GM12892 (cell line): Measurements from ENCODE around the gene NPPC.

Source experiments
- POLR2A ChIP-seq: IDR thresholded peaks from 2 replicates; pipeline ENCODE4 v1.6.1; 2011; ENCODE audit warnings: low read depth, low read length, control low read depth
- POLR2AphosphoS5 ChIP-seq: IDR thresholded peaks from 2 replicates; pipeline ENCODE4 v1.6.1; 2011; ENCODE audit warnings: low read depth, low read length, control low read depth
- TAF1 ChIP-seq: IDR thresholded peaks from 2 replicates; pipeline ENCODE4 v1.6.1; 2011; ENCODE audit warnings: low read depth, mild to moderate bottlenecking, control low read depth, low read length, borderline replicate concordance

- TF ChIP-seq POLR2AphosphoS5, result no peak
- no peak for TF ChIP-seq POLR2A
- no peak for TF ChIP-seq TAF1
Measured at GRCh38 chr2:231874944-231875343, 51.3 kb downstream of the NPPC start.
